ENCODE results near the gene C19orf38. TPM values are rescaled to one million over a fixed set of nuclear protein-coding genes. Genes with fewer than 3 reads are reported as not detected.

The C19orf38 gene
- total and polyA plus RNA-seq, 9 of the 15 experiments (the other 6 are each of a cell fraction or from before 2014, with no cell fraction given) = 0.14 to 0.18 TPM; not detected in 7

- TF ChIP-seq CEBPB (tag; IDR thresholded peaks at IDR 0.05) = no peak
- no peak for TF ChIP-seq POLR2H (tag; IDR thresholded peaks at IDR 0.05; ENCODE audit: low read depth)
- no peak for TF ChIP-seq NCOA6 (IDR thresholded peaks at IDR 0.05)
- no peak for TF ChIP-seq USF2 (CRISPR knock-in tag; IDR thresholded peaks at IDR 0.05)
- no peak for TF ChIP-seq KHSRP (IDR thresholded peaks at IDR 0.05)
- TF ChIP-seq TCF7 (IDR thresholded peaks at IDR 0.05; ENCODE audit: borderline replicate concordance) = no peak
- TF ChIP-seq HOXB6 (CRISPR knock-in tag; IDR thresholded peaks at IDR 0.05; ENCODE audit: borderline replicate concordance) = no peak
- TF ChIP-seq CBFA2T3 (IDR thresholded peaks at IDR 0.05) = peak; percentile 31
- no peak for TF ChIP-seq NR2F6 (CRISPR knock-in tag; IDR thresholded peaks at IDR 0.05)
- TF ChIP-seq GATA2 (CRISPR knock-in tag; IDR thresholded peaks at IDR 0.05) = peak; percentile 63; the same call in 1 of the 2 replicates
- no peak for TF ChIP-seq TOE1 (IDR thresholded peaks at IDR 0.05; ENCODE audit: borderline replicate concordance)
- no peak for TF ChIP-seq TOE1 (CRISPR knock-in tag; IDR thresholded peaks at IDR 0.05; ENCODE audit: borderline replicate concordance, low read depth)
- TF ChIP-seq IRF2 (CRISPR knock-in tag; IDR thresholded peaks at IDR 0.05) = no peak
- TF ChIP-seq EP400 (IDR thresholded peaks at IDR 0.05) = peak; percentile 57; the same call in 1 of the 2 replicates
- TF ChIP-seq CHCHD3 (CRISPR knock-in tag; IDR thresholded peaks at IDR 0.05) = no peak
- peak; percentile 61; the same call in 1 of the 2 replicates for TF ChIP-seq NBN (IDR thresholded peaks at IDR 0.05; ENCODE audit: low read depth)
- TF ChIP-seq JUNB (CRISPR knock-in tag; conservative IDR thresholded peaks at IDR 0.05) = no peak
- TF ChIP-seq ETS1 (conservative IDR thresholded peaks at IDR 0.05; ENCODE audit: control insufficient read depth, low read depth, low read length) = no peak
- TF ChIP-seq ZBTB43 (CRISPR knock-in tag; IDR thresholded peaks at IDR 0.05) = 0 out of 2 replicates have a peak, but pooled peaks have one; percentile 27
- peak; percentile 78; the same call in 1 of the 2 replicates for TF ChIP-seq ZNF592 (IDR thresholded peaks at IDR 0.05)
- TF ChIP-seq ZNF668 (CRISPR knock-in tag; IDR thresholded peaks at IDR 0.05) = no peak
- 0 out of 2 replicates have a peak, but pooled peaks have one; percentile 27 for TF ChIP-seq ETV1 (tag; conservative IDR thresholded peaks at IDR 0.05; ENCODE audit: low read depth)
- TF ChIP-seq RNF2 (IDR thresholded peaks at IDR 0.05) = no peak
- 0 out of 2 replicates have a peak, but pooled peaks have one; percentile 20 for TF ChIP-seq ZNF384 (IDR thresholded peaks at IDR 0.05; ENCODE audit: low read depth, low read length)
Observed at GRCh38 chr19:10863107-10863717, 15.0 kb downstream of the C19orf38 start (continued).

All from K562 (cell line).